IPS-20b (cell line): ENCODE results near the gene TFCP2L1.

Source experiments
- H3K27ac ChIP-seq: one replicate; pipeline ENCODE4 v1.5.1; 2013; ENCODE audit warnings: low read length
- H3K27me3 ChIP-seq: 2 replicates; pipeline ENCODE4 v1.6.1; 2013; ENCODE audit warnings: mild to moderate bottlenecking, low read length, inconsistent platforms; ENCODE audit not compliant: insufficient read depth
- H3K36me3 ChIP-seq: 2 replicates; pipeline ENCODE4 v1.6.1; 2013; ENCODE audit warnings: low read depth, mild to moderate bottlenecking, inconsistent platforms, low read length, moderate library complexity; ENCODE audit not compliant: insufficient read depth
- H3K4me1 ChIP-seq: 2 replicates; pipeline ENCODE4 v1.6.1; 2013; ENCODE audit warnings: mild to moderate bottlenecking, control low read depth, inconsistent platforms, low read length, moderate library complexity; ENCODE audit not compliant: insufficient read depth
- H3K4me3 ChIP-seq: 2 replicates; pipeline ENCODE4 v1.5.1; 2013; ENCODE audit warnings: mild to moderate bottlenecking, low read length, inconsistent platforms
- H3K9ac ChIP-seq: 2 replicates; pipeline ENCODE4 v1.6.1; 2013; ENCODE audit warnings: low read depth, mild to moderate bottlenecking, inconsistent platforms, low read length, moderate library complexity
- H3K9me3 ChIP-seq: 2 replicates; pipeline ENCODE4 v1.6.1; 2013; ENCODE audit warnings: mild to moderate bottlenecking, low read depth, low read length, inconsistent platforms; ENCODE audit not compliant: insufficient read depth

Gene TFCP2L1

DNA sequence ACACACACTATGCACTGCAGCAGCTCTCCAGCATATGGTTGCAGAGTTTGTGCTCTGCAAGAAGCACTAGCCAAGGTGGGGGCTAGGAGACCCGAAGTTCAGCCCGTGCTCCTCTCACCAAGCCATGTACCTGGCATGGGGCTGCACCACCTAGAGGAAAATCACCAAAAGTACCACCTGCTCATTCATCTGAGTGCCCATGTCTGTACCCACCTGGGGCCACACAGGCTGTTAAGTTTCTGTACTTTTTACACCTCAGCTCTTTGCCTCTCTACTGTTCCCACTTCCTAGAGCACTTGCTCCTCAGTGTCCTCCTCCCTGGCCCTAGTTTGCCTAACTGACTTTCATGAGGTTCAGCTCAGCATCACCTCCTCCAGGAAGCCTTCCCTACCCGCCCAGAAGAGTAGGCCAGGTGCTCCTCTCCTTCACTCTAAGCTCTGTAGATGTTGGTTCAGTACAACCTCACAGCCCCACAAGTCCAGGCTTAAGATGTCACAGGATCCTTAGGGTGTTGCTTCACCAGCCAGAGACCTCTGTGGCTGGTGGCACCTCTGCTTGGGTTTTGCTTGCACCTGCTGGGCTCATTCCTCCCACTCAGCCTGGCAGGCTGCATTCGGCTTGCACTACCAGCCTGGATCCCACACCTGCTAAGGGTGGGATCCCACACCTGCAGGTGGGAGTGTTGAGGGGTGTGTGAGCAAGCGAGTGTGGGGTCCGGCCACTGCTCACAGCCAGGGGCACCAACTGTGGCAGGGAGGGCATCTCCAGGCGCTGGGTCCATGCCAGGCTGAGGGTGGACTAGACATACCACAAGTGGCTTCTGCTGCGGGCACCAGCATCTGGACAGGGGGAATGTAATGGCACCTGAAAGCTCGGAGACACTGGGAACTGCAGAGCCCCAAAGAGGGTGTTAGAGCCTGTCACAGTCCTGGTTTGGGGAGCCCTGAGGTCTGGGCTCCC lies 10.2 kb upstream of the TFCP2L1 start:
- no peaks in the 10 kb centered on the region for H3K9me3 ChIP-seq
- H3K36me3 ChIP-seq: no peaks in the 10 kb centered on the region
- no peaks in the 10 kb centered on the region for H3K27me3 ChIP-seq
- H3K9ac ChIP-seq: no peak overlapping the region
- H3K4me3 ChIP-seq: no peak overlapping the region
- H3K27ac ChIP-seq: no peak overlapping the region
- H3K4me1 ChIP-seq: no peaks in the 10 kb centered on the region

DNA sequence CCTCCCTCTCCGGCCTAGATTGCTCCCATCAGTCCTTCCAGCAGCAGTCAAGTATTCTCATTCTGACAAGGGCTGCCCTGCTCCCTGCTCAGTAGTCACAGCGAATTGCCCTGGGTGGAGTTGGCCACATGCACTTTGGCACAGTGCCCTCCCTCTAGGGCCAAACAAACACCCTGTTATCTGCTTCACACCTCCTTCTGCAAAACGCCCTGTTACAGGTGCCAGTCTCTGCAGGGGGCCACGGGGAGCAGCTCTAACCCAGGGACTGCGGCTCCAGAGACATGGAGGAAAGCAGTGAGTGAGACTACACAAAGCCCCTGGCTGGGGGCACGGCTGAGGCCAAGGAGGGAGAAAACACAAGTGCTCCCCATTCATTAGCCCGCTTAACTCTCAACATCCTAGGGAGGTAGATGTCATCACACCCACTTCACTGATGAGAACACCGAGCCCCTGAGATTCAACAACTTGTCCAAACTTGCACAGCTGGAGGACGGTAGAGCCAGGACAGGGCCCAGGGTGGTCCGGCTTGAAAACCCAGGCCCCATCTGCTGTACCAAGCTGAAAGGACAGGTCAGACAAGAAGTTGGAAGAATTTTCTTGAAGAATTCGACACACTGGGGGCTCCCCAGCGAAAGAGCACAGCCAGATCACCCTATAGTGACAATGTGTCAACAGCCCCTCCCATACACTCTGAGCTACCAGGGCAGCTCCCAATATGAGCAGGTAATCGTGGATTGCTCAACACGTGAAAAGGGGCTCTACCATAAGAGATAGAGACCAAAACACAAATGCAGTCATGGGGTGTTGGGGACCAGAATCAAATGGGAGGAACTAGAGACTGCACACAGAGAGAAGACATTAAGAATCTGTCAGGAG lies 8.7 kb upstream of the TFCP2L1 start:
- Histone ChIP-seq H3K27me3 (no peaks in the 10 kb centered on the region), H3K4me1 (no peaks in the 10 kb centered on the region), H3K9me3 (no peaks in the 10 kb centered on the region), H3K36me3 (no peaks in the 10 kb centered on the region), H3K9ac (no peak overlapping the region), H3K4me3 (no peak overlapping the region), H3K27ac (no peak overlapping the region)

DNA sequence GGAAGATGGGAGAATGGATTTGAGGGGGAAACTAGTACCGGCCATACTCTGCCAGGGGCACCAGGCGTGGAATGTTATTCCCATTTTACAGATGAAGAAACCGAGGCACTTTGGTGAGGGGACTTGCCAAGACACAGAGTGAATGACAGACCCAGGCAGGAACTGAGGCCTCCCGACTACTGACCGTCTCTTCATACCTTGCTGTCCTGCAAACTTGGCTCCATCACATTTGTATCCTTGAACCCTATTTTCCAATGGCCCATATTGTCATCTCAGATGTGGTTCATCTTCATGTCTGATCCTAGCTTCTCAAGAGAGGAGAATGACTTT lies 6.2 kb upstream of the TFCP2L1 start:
- no peaks in the 10 kb centered on the region for H3K9me3 ChIP-seq
- no peak overlapping the region for H3K9ac ChIP-seq
- H3K4me3 ChIP-seq: no peak overlapping the region
- no peaks in the 10 kb centered on the region for H3K4me1 ChIP-seq
- H3K27me3 ChIP-seq: peaks cover 11% of the 10 kb centered on the region
- H3K36me3 ChIP-seq: no peaks in the 10 kb centered on the region
- H3K27ac ChIP-seq: no peak overlapping the region

DNA sequence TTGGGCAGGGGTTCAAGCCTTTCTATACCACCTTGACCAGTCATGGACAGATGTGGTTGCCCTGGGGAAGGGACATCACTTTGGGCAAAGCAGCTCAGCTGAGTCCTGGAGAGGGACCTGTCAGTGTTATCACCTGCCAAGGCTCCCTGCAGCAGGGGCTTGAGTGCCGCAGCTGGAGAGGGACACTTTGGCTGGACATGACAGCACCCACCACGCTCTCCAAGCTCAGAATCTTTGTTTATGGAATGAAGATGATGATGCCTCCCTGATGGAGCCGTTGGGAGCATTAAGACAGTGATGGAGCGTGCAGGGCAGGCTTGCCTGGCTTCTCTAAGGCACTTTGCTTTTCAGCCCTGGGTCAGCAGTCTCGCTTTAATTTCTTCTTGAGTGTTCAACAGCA lies 4.3 kb upstream of the TFCP2L1 start:
- Histone ChIP-seq H3K4me3 (no peak overlapping the region), H3K27me3 (peaks cover 31% of the 10 kb centered on the region), H3K4me1 (no peaks in the 10 kb centered on the region), H3K36me3 (no peaks in the 10 kb centered on the region), H3K27ac (no peak overlapping the region), H3K9ac (no peak overlapping the region), H3K9me3 (no peaks in the 10 kb centered on the region)

DNA sequence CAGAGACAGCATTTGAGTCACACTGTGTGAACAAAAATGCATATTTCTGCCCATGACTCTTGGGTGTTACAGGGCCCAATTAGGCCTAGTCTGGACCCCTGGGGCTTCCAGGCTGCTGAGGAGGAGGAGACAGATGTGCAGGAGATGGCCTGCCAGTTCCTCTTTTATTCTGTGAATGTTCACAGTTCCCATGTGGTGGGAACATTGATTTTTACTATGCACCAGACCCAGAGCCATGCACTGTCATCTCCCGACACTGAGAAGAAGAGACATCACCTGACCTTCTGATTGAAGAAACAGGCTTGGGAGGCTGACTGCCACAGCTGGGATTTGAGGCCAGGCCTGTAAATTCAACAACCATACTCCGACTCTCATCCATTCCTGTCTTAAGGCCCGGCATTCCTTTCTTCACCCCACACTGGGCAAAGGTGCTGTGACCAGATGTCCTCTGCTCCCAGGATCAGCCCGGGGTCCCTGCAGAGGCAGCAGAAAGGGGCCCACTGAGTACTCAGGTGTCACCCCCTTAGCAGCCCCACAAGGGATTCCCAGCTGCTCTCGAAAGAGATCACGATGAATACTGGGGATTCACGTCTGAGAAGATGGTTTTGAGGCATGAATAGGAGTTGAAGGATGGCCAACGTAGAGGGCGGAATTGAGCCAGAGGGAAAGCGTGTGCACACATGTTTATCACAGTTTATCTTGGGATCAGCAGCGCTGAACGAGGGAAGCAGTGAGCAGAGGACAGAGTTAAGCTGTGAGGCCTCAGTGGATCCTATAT lies 3.6 kb upstream of the TFCP2L1 start:
- H3K27me3 ChIP-seq: peaks cover 37% of the 10 kb centered on the region
- H3K36me3 ChIP-seq: no peaks in the 10 kb centered on the region

DNA sequence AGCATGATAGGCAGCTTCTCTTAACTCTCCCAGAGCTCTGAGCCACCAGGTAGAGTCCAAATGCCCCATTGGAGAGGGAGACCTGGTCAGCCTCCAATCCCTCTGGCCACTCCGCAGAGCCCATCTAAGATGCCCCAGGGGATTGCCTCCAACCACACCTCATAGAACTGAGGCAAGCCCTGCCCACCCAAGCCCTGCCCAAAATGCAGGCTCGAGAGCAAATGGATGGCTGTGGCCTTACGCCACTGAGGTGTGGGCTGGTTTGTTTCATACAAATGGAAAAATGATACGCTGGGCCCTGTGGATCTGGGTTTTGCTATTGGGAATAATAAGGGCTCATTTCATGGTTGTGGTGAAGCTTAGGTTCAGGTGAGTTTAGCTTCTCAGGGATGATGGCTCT lies 3.0 kb upstream of the TFCP2L1 start:
- H3K4me1 ChIP-seq: no peaks in the 10 kb centered on the region

More for the DNA sequence above, 3.6 kb upstream of the TFCP2L1 start:
- Histone ChIP-seq H3K4me3 (no peak overlapping the region), H3K9me3 (no peaks in the 10 kb centered on the region), H3K9ac (no peak overlapping the region), H3K4me1 (no peaks in the 10 kb centered on the region), H3K27ac (no peak overlapping the region)

DNA sequence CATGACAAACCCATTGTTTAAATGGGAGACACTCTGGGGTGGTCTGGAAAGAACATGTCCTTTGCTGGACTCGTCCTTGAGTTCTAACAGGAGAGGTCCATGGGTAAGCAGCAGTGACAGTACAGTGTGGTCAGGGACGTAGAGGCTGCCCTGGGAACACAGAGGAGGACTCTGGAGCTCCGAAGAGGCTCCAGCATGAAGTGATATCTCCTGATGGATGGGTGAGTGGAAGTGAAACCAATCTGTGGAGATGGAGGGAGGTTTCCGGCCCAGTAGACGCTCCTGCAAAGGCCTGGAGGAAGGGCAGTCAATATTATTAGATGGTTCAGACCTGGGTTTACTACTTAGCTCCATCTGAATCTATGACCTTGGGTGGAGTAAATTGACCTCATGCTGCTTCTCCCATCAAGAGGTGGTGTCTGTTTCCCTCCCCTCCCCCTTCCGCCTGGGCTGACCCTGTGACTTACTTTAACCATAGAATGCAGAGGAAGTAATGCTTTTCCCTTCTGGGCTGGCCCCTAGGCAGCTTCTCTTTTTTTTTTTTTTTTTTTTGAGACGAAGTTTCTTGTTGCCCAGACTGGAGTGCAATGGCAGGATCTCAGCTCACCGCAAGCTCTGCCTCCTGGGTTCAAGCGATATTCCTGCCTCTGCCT lies 2.3 kb upstream of the TFCP2L1 start:
- Histone ChIP-seq H3K27ac (no peak overlapping the region), H3K27me3 (peaks cover 51% of the 10 kb centered on the region), H3K4me3 (no peak overlapping the region)

More for the DNA sequence above, 3.0 kb upstream of the TFCP2L1 start:
- H3K27ac ChIP-seq: no peak overlapping the region
- no peaks in the 10 kb centered on the region for H3K9me3 ChIP-seq
- no peaks in the 10 kb centered on the region for H3K36me3 ChIP-seq
- H3K9ac ChIP-seq: no peak overlapping the region
- H3K4me3 ChIP-seq: no peak overlapping the region
- H3K27me3 ChIP-seq: peaks cover 44% of the 10 kb centered on the region

DNA sequence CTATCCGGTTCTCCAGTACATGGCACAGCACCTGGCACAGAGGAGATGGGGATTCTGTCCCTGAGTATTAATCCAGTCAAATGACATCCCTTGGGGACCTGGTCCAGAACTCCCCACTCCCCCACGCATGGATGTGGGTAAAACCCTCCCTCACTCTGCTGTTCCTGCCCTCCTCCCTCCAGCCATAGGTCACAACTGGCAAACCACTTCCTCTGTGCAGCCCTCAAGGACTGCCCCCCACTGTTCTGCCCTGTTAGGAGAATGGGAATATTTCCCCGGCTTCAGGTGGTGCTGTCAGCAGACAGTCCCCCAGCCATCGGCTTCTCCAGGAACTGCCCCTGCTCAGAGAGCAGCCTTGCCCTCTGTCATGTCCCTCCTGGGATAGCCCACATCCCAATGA lies 1.5 kb upstream of the TFCP2L1 start:
- no peaks in the 10 kb centered on the region for H3K4me1 ChIP-seq

More for the DNA sequence above, 2.3 kb upstream of the TFCP2L1 start:
- no peaks in the 10 kb centered on the region for H3K4me1 ChIP-seq
- no peaks in the 10 kb centered on the region for H3K9me3 ChIP-seq
- no peak overlapping the region for H3K9ac ChIP-seq
- H3K36me3 ChIP-seq: no peaks in the 10 kb centered on the region

DNA sequence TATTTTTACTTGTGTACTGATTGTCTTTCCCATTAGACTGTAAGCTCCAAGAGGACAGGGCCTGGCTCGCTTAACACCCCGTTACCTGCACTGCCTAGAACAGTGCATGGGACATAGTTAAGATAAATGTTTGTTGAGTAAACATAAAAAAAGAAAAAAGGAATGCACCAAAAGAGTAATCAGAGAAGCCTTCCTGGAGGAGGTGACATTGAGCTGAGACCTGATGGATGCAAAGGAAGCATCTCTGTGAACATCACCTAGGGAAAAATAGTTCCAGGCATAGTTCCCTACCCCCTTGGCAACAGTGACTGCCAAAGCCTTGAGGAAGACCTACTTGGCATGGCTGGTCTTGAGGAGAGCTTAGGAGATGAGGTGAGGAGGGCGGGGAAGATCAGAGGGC lies 924 bp upstream of the TFCP2L1 start:
- Histone ChIP-seq H3K9me3 (no peaks in the 10 kb centered on the region), H3K4me1 (no peaks in the 10 kb centered on the region), H3K36me3 (no peaks in the 10 kb centered on the region), H3K27ac (no peak overlapping the region), H3K4me3 (no peak overlapping the region), H3K27me3 (peaks cover 57% of the 10 kb centered on the region), H3K9ac (no peak overlapping the region)

More for the DNA sequence above, 1.5 kb upstream of the TFCP2L1 start:
- H3K27me3 ChIP-seq: peaks cover 53% of the 10 kb centered on the region
- no peak overlapping the region for H3K4me3 ChIP-seq
- H3K9me3 ChIP-seq: no peaks in the 10 kb centered on the region
- no peaks in the 10 kb centered on the region for H3K36me3 ChIP-seq
- no peak overlapping the region for H3K27ac ChIP-seq
- no peak overlapping the region for H3K9ac ChIP-seq

DNA sequence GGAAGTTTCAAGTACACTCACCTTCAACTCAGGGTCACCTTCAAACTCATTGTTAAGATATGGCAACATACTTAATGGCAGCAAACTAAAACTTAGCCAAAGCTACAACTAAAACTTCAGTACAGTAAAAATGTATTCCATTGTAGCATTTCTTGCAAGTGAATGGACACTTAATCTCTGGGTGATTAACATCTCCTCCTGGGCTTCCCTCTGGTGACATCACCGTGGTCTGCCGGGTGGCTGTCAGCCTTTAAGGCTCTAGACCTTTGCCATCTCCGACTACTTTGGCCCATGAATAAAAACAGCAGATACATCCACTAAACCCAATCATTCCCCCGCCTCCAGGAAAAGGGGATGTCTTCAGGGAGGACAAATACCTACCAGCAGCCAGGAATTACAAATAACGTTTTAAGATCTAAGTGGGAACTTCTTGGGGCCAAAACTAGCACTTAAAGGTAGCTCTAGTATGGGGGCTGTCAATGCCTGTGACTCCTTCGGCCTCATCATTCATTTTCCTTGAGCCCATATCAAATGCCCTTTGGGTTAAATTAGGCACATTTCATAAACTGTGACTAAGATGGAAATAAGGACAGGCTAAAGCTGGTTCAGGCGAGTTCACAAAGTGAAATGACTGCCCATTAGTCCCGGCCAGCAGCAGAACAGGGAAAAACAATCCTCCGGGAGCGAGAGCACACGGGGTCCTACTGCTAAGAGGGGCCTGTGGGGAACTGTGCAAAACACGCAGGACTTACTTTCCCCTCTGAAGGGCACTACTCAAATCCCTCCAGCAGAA lies 1.1 kb downstream of the TFCP2L1 start:
- Histone ChIP-seq H3K4me3 (peak overlapping the region; percentile 68), H3K4me1 (no peaks in the 10 kb centered on the region), H3K36me3 (no peaks in the 10 kb centered on the region), H3K9me3 (no peaks in the 10 kb centered on the region), H3K9ac (no peak overlapping the region), H3K27ac (no peak overlapping the region), H3K27me3 (peaks cover 61% of the 10 kb centered on the region)
